KBM-7 (cell line): Measurements from ENCODE around the gene HINT2.
A peak's percentile ranks its signal among the peaks of the same experiment; 100 is the strongest.

ENCODE experiments used
- DNase-seq: peaks from one replicate; pipeline ENCODE4 v3.0.0-alpha.2; 2015
- in situ Hi-C: fragments of 300-500 bp; cut with MboI; formaldehyde crosslinking; loops from 2 replicates; pipeline ENCODE4 v1.14.3; 2020; ENCODE audit warnings: low sequenced_read_pairs, low pct_unique_long_range_greater_than_20kb, mixed read lengths

HINT2 gene

DNA sequence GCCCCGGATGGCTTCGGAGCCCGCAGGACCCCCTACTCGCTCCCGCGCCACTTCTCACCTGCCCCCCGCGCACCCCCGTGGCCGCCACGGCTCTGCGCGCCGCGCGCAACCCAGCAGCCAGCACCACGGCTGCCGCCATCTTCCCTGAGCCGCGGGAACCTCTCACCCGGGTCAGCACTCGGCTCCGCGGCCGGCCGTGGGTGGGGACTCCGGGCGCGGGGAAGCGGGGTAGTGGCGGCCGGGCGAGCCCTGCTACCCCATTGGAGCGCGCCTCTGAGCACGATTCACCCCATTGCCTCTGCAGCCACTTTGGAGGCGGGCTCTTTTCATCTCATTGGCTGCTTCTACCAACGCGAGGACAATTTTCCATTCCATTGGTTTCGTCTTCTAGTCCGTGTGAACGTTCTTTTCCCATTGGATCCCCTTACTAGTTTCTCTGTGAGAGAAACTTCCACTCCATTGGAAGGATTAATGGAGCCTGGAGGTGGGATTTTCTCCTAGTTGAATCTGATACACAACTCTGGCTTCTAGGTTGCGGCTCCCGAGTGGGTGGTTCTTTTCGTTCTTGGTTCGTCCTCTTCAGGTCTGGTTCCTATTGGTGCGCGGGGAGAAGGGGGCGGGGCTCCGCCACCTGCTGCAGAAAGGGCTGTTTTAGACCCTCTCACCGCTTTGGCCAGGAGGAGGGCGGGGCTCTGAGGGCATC is at the start of gene HINT2:
TSS of gene HINT2 (minus strand) at position 202 of the 703 bp plus-strand sequence. CDS start at position 139, 63 bp downstream.
- in situ Hi-C loops, result no loop called here
- DNase-seq, result peak; percentile 98

- DNase-seq, result no peak
- in situ Hi-C loops, result no loop called here
Measured at GRCh38 chr9:35863583-35863982, 48.7 kb upstream of the HINT2 start.

DNA sequence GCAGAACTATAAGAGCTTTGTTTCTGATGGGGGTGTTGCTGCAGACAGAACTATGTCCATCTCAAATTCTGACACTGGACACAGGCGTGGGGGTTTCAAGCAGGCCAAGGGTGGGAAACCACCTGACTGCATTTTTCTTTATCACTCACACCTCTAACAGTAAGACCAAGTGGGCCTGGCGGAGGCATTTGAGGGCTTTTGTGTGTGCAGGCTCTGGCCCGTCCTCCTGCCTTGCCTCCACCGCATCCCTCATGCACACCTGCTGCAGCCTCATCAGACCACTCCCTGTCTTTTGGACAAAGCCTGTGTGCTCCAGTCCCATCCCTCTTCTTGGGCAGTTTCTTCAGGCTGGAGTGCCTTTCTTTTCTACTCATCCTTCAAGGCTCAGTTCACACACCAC is 47.5 kb upstream of the HINT2 start:
- in situ Hi-C loops, result no loop called here
- no peak for DNase-seq

DNA sequence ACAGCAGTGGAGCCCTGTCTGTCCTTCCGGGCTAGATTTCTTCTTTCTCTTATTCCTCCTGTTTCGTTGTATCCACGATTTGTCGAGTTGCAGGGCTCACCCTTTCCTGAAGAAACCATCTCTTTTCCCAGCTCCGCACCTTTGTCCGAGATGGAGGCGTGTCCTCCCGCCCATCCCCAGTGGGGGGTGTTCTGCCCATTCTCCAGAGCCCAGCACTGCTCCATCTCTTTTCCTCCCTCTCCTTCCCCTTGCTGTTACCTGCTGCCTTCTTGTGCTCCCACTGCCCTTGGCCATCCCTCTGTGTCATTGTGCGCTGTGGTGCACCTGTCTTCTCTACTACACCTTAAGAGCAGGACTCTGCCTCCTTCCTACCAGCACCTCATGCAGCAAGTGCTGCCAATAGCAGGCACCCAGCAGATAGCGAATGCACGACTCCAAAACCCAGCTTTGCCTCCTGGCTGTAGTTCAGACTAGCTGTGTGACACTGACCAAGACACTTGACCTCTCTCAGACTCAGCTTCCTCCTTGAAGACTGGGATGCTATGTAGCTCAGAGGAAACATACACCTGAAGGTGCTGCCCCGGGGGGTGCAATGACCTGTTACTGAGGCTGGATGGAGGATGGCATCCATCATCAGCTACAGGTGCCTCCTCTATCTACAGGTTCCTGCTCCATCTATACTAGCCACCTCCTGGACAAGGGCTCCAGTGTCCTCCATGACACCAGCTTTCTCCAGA is 46.5 kb upstream of the HINT2 start:
- in situ Hi-C loops, result no loop called here
- no peak for DNase-seq

DNA sequence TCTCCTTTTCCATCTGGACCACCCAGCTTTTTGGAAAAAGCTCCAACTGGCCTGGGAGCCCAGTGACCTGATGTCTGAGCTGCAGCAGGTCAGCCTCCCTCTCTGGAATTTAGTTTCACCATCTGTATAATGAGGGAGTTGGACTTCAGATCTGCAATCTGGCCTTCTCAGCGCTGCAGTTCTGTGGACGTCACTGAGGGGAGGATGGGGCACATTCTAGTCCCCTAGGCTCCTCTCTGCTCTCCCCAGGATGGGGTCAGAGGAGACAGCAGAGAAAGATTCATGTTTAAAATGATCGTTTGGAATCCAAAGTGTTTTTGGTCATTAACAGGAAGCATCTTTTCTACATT is 45.1 kb upstream of the HINT2 start:
- no peak for DNase-seq
- in situ Hi-C loops, result no loop called here

DNA sequence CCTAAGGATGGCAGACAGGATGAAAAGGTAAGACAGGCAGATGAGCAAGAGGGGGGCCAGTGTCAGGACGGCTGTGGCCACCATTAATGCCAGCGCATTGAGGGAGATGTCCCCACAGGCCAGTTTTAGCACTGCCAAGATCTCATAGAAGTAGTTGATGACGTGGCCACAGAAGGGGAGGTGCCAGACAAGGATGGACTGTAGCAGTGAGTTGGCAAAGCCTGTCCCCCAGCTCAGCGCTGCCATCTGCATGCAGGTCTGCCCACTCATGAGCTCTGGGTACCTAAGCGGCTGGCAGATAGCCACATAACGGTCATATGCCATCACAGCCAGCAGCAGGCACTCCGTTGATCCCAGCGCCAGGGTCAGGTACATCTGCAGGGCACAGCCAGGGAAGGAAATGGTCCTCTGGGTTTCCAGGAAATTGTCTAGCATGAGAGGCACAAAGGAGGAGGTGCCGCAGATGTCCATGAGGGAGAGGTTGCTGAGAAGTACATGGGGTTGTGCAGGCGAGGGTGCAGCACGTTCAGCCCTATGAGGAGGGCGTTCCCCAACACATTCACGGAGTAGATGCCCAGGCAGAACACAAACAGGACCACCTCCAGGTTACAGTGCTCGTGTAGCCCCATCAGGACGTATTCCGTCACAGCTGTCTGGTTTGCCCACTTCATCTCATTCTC is 44.6 kb upstream of the HINT2 start:
- in situ Hi-C loops, result no loop called here
- DNase-seq, result no peak

- in situ Hi-C loops, result no loop called here
- no peak for DNase-seq
Measured at GRCh38 chr9:35858458-35858857, 43.6 kb upstream of the HINT2 start.

DNA sequence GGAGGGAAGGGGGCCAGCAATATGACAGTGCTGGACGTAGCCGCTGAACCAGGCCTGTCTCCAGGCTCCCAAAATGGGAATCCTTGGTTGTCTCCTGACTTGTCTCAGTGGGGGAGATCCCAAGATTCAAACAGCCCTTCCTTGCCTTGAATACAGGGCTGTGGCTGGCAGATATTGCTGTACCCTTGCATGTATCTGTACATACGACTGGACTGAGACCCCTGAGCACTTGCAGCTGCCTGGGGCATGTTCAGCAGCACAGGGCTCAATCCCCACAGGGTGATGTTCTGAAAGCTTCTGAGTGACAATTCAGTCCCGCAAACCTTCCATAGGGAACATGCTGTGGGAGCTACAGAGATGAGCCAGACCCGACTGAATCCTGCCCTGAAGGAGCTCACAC is 42.0 kb upstream of the HINT2 start:
- DNase-seq, result no peak
- in situ Hi-C loops, result no loop called here

GRCh38 chr9:35856206-35856605 is 41.4 kb upstream of the HINT2 start:
- no peak for DNase-seq
- in situ Hi-C loops, result no loop called here

DNA sequence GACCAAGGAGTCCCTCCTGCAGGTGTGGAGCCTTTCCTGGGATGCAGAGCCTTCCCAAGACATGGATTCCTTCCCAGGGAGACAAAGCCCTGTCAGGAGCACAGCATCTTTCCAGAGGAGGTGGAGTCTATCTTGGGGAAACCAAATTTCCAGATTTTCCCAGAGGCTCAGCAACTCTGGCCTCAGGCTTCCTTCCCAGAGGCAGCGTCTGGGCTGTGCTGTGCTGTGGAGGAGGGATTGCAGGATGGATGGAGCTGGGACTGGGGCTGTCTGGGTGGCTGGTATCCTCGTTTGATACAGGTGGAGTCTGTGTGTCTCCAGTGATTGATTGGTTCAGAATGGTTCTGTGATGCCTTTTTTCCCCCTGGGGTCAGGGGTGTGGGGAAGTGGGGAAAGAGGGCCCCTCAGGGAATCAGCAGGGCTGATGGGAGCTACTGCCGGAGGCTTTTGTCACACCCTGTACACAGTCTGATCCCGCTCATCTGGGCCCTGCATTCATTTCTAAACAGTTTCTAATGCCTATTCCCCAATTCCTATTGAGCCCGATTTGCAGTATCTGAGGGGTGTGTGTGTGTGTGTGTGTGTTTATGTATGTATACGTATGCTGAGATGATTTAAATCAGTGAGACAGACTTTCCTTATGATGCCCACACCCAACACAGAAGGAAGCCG is 39.4 kb upstream of the HINT2 start:
- in situ Hi-C loops, result no loop called here
- no peak for DNase-seq

DNA sequence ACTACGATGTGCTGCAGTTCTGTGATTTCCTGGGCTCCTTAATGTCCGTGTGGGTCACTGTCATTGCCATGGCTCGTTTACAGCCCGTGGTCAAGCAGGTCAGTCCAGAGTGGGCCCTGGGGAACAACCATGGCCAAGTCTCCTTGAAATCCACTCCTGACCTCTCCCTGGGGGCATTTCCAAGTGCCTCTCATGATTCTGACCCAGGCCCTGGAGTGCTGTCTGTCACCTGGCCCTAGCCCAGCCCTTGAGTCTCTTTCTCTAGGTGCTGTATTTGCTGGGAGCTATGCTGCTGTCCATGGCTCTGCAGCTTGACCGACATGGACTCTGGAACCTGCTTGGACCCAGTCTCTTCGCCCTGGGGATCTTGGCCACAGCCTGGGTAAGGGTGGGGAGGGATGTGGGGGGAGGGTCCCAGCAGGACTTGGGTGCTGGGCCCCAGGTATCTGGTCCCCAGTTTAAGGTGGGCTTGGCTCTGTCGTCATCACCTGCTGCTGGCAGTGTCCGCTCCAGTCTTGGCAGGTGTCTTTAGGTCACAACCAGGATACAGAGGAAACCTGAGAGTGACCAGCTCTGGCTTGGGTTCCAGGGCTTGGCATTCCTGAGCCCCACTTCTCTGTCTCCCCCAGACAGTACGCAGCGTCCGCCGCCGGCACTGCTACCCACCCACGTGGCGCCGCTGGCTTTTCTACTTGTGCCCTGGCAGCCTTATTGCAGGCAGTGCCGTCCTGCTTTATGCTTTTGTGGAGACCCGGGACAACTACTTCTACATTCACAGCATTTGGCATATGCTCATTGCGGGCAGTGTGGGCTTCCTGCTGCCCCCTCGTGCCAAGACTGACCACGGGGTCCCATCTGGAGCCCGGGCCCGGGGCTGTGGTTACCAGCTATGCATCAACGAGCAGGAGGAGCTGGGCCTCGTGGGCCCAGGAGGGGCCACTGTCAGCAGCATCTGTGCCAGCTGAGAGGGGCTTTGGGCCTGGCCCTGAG is 38.3 kb upstream of the HINT2 start:
- DNase-seq, result no peak
- in situ Hi-C loops, result no loop called here

DNA sequence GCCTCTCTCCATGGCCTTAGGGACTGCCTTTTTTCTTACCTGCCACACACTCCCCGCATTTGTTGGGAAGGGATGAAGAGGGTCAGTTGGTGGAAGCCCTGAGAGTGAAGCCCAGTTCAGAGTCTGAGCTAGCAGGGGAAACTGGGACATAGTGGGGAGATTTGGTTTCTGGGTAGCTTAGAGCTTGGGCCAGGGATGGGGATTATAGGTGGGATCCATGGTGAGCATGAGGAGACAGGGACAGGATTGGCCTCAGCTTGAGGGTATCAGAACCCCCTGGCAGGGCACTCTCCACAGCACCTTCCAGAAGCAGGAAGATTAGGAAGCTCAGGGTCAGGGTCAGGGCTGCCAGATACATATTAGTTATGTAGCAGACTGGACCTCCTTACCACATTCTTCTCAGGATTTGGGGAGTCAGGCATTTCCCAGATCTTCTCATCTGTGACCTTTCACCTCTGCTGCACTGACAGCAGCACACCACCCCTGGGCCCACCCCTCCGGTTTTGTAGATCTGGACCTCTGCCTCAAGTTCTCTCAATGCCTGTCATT is 37.5 kb upstream of the HINT2 start:
- no peak for DNase-seq
- in situ Hi-C loops, result no loop called here

DNA sequence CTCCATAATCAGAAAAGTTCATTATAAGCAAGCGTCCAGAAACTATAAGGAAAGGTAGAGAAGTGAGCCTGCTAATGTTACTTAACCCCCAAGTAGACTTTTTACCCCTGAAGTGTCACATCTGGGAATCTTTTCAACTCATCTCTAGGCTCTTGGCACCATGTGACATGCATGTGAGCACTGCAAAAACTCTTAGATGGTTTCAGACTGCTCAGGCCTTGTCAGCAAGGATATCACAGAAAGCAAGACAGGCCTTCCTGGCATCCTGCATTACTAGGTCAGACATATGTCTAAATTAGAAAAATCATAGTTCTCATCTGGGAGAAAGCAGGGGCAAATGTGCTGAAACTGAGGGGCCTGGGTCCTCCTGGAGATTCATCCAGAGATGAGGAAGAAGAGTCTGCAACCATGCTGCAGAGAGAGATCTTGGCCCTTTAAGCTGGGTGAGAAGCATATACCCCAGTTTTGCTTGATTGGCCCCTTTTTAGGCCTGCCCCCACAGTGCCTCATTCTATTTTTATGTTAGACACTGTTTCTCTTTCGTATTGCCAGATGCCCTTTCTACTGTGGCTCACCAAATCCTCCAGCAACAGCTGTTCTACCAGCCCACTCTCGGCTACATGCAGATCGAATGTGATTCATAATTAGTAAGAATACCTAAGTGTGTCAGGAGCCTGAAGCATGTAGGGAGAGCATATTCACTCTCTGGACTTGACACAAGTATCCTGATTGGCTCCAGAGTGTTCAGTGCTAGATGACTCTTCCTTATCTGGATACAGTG is 33.1 kb upstream of the HINT2 start:
- no peak for DNase-seq
- in situ Hi-C loops, result no loop called here

GRCh38 chr9:35845824-35846771 is 31.3 kb upstream of the HINT2 start:
- no peak for DNase-seq
- in situ Hi-C loops, result no loop called here

- in situ Hi-C loops, result no loop called here
- peak; percentile 91 for DNase-seq
Measured at GRCh38 chr9:35844628-35845270, 29.9 kb upstream of the HINT2 start.

- in situ Hi-C loops, result no loop called here
- no peak for DNase-seq
Measured at GRCh38 chr9:35842795-35843194, 28.0 kb upstream of the HINT2 start.
